ENCODE data around the gene PLCH1.

GRCh38 chr3:155554777-155555451, 190.0 kb downstream of the PLCH1 start:
- TF ChIP-seq STAT1 (IDR thresholded peaks at IDR 0.05; ENCODE audit: unreplicated experiment) = no peak
- TF ChIP-seq CTCF (conservative IDR thresholded peaks at IDR 0.05; ENCODE audit: low read depth in 2 of 2) = no peak
- no peak for TF ChIP-seq REST (IDR thresholded peaks at IDR 0.05; ENCODE audit: unreplicated experiment)
- no peak for TF ChIP-seq POLR2AphosphoS5 (IDR thresholded peaks at IDR 0.05; ENCODE audit: low read depth)
- no peak for TF ChIP-seq EZH2 (IDR thresholded peaks at IDR 0.05; ENCODE audit: low read depth, unreplicated experiment)
- no peak for TF ChIP-seq EZH2phosphoT487 (IDR thresholded peaks at IDR 0.05; ENCODE audit: unreplicated experiment)
